Hepatocyte (in vitro differentiated cells): Measurements from ENCODE around the gene AANAT. TPM values are rescaled to one million over a fixed set of nuclear protein-coding genes. Genes with fewer than 3 reads are reported as not detected.

Experiments
- DNase-seq: peaks from one replicate; pipeline ENCODE4 v3.0.0-alpha.2; 2016; ENCODE audit warnings: low spot score
- H2AFZ ChIP-seq: fragments of 200-600 bp; sonication (generic); 2 replicates; pipeline ENCODE4 v1.6.0; 2016; ENCODE audit warnings: antibody characterized with exemption, mild to moderate bottlenecking
- H3K27ac ChIP-seq: fragments of 200-600 bp; sonication (generic); 2 replicates; pipeline ENCODE4 v1.5.1; 2016; ENCODE audit warnings: mild to moderate bottlenecking
- H3K27me3 ChIP-seq: fragments of 200-600 bp; sonication (generic); 2 replicates; pipeline ENCODE4 v1.6.1; 2016
- H3K36me3 ChIP-seq: fragments of 200-600 bp; sonication (generic); replicated peaks from 2 replicates; pipeline ENCODE4 v1.5.1; 2016; ENCODE audit warnings: low read depth; ENCODE audit not compliant: insufficient read depth
- H3K4me1 ChIP-seq: fragments of 200-600 bp; sonication (generic); 2 replicates; pipeline ENCODE4 v1.5.1; 2016; ENCODE audit warnings: mild to moderate bottlenecking, moderate library complexity; ENCODE audit not compliant: insufficient read depth
- H3K4me2 ChIP-seq: fragments of 200-600 bp; sonication (generic); 2 replicates; pipeline ENCODE4 v1.6.0; 2016
- H3K4me3 ChIP-seq: fragments of 200-600 bp; sonication (generic); 2 replicates; pipeline ENCODE4 v1.5.1; 2016; ENCODE audit warnings: mild to moderate bottlenecking
- H3K79me2 ChIP-seq: fragments of 200-600 bp; sonication (generic); 2 replicates; pipeline ENCODE4 v1.6.0; 2017; ENCODE audit warnings: mild to moderate bottlenecking
- H3K9me2 ChIP-seq: fragments of 200-600 bp; sonication (generic); replicated peaks from 2 replicates; pipeline ENCODE4 v1.6.0; 2017; ENCODE audit warnings: mild to moderate bottlenecking; ENCODE audit not compliant: insufficient read depth
- H3K9me3 ChIP-seq: fragments of 200-600 bp; sonication (generic); 2 replicates; pipeline ENCODE4 v1.5.1; 2016; ENCODE audit warnings: low read depth, mild to moderate bottlenecking
- H4K20me1 ChIP-seq: fragments of 200-600 bp; sonication (generic); 2 replicates; pipeline ENCODE4 v1.6.0; 2016; ENCODE audit warnings: mild to moderate bottlenecking; ENCODE audit not compliant: insufficient read depth, poor library complexity, severe bottlenecking
- EZH2 ChIP-seq: fragments of 200-600 bp; sonication (generic); IDR thresholded peaks from 2 replicates; pipeline ENCODE4 v1.6.1; 2016; ENCODE audit warnings: antibody characterized with exemption, mild to moderate bottlenecking, borderline replicate concordance
- EZH2phosphoT487 ChIP-seq: fragments of 200-600 bp; sonication (generic); IDR thresholded peaks from one replicate; pipeline ENCODE4 v1.6.1; 2018; ENCODE audit warnings: antibody characterized with exemption, mild to moderate bottlenecking, low read depth, moderate library complexity; ENCODE audit not compliant: unreplicated experiment, severe bottlenecking
- WGBS: methylation state at CpG from one replicate; pipeline ENCODE4 v1.1.6; 2016; ENCODE audit warnings: low lambda C conversion rate; ENCODE audit errors: missing lambda C conversion rate; 5-methylcytosine and 5-hydroxymethylcytosine counted together
- polyA plus RNA-seq: library from polyadenylated mRNA; unstranded; fragments of >200 nt; fragmentation: Nextera tagmentation; extraction: Ambion mirVana; gene quantifications from 2 replicates; pipeline ENCODE4 v1.2.1, GENCODE V29; 2016
- total RNA-seq: library from RNA; depleted of rRNA; stranded (reverse); fragments of >200 nt; gene quantifications from 2 replicates; pipeline ENCODE4 v1.2.3, GENCODE V29; 2014
- TF ChIP-seq, protein P1 (sequence below): fragments of 200-600 bp; sonication (generic); IDR thresholded peaks from 2 replicates; pipeline ENCODE4 v1.5.1; 2016; ENCODE audit warnings: antibody characterized with exemption, mild to moderate bottlenecking; ENCODE audit not compliant: poor library complexity

AANAT gene
- total and polyA plus RNA-seq, 2 experiments from 2014 or later: not detected

DNA sequence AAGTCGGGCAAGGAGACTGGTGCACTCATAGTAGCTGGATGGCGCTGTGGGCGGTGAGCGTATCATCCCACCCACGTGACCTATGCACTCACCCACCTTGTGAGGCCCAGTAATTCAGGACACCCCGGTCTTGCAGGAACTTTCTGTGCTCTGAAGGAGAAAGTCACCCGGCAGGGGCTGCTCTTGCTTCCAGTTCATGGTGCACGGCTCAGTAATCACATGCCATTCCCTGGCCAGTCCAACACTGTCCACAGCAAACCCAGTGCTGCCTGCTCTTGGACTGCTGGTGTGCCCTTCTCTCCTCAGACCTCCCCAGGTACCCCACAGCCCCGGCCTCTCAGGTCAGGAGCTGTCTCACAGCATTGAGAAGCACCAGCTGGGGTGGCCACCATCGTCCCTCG lies 50.2 kb downstream of the AANAT start:
- H3K4me3 ChIP-seq: no peak overlapping the region
- H2AFZ ChIP-seq: no peak overlapping the region
- H3K36me3 ChIP-seq: no peaks in the 10 kb centered on the region
- no peaks in the 10 kb centered on the region for H3K9me3 ChIP-seq
- no peaks in the 10 kb centered on the region for H4K20me1 ChIP-seq
- TF ChIP-seq, protein P1, sequence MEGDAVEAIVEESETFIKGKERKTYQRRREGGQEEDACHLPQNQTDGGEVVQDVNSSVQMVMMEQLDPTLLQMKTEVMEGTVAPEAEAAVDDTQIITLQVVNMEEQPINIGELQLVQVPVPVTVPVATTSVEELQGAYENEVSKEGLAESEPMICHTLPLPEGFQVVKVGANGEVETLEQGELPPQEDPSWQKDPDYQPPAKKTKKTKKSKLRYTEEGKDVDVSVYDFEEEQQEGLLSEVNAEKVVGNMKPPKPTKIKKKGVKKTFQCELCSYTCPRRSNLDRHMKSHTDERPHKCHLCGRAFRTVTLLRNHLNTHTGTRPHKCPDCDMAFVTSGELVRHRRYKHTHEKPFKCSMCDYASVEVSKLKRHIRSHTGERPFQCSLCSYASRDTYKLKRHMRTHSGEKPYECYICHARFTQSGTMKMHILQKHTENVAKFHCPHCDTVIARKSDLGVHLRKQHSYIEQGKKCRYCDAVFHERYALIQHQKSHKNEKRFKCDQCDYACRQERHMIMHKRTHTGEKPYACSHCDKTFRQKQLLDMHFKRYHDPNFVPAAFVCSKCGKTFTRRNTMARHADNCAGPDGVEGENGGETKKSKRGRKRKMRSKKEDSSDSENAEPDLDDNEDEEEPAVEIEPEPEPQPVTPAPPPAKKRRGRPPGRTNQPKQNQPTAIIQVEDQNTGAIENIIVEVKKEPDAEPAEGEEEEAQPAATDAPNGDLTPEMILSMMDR: no peak
- TF ChIP-seq EZH2phosphoT487: no peak
- no peak for TF ChIP-seq EZH2
- 94% methylated on average over 9 of the region's 11 CpGs for WGBS
- no peak overlapping the region for H3K27ac ChIP-seq
- no peaks in the 10 kb centered on the region for H3K9me2 ChIP-seq
- H3K4me2 ChIP-seq: no peak overlapping the region
- no peaks in the 10 kb centered on the region for H3K4me1 ChIP-seq
- no peak for DNase-seq
- H3K79me2 ChIP-seq: no peaks in the 10 kb centered on the region
- no peaks in the 10 kb centered on the region for H3K27me3 ChIP-seq

DNA sequence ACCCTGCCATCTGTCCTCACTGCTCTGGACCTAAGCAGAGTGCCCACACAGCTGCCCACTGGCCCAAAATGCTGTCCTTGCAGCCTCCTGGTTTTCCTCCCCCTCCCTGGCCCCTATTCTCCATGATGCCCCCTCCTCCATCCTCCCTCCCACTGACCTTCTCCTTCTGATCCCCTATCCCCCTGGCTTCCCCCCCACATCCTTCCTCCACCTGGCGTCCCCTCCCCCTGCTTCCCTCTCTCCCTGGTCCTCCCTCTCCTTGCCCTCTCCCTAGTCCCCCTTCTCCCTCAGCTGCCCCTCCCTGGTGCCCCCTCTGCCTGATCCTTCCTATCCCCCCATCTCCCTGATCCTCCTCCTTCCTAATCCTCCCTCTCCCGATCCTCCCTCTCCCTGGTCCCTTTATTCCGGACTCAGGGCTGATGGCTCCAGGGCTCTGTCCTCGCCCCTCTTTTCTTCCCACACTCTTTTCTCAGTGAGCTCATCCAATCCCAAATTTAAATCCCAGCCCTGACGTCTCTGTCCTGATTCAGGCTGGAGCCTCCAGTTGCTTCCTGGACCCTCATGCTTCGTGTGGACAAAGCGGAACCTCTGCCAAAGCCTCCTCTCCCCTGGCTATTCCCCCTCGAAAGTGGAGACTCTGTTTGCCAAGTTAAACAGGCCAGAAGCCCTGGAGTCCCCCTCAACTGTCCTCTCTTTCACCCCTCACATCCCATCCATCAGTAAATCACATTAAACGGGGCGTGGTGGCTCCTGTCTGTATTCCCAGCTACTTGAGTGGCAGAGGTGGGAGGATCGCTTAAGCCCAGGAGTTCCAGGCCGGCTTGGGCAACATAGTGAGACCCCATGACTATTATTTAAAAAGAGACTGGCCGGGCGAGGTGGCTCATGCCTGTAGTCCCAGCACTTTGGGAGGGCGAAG lies 51.9 kb downstream of the AANAT start:
- H3K27ac ChIP-seq: no peak overlapping the region
- H3K79me2 ChIP-seq: no peaks in the 10 kb centered on the region
- no peak overlapping the region for H3K4me2 ChIP-seq
- H3K4me3 ChIP-seq: no peak overlapping the region
- TF ChIP-seq, protein P1: no peak
- TF ChIP-seq EZH2 (no peak), EZH2phosphoT487 (no peak)
- H3K9me3 ChIP-seq: no peaks in the 10 kb centered on the region
- H3K4me1 ChIP-seq: peaks cover 4% of the 10 kb centered on the region
- DNase-seq: no peak
- no peaks in the 10 kb centered on the region for H3K27me3 ChIP-seq
- H3K36me3 ChIP-seq: no peaks in the 10 kb centered on the region
- no peaks in the 10 kb centered on the region for H3K9me2 ChIP-seq
- no peak overlapping the region for H2AFZ ChIP-seq
- 70% methylated on average over 14 of the region's 15 CpGs for WGBS
- H4K20me1 ChIP-seq: no peaks in the 10 kb centered on the region

Other genes with a start within 250 kb of the AANAT start
- 8.6 and 8.9 TPM in 2 replicates for gene RNF157, start 227.1 kb upstream of the AANAT start, total RNA-seq
- 4.8 and 5.0 TPM in 2 replicates for gene RNF157, start 227.1 kb upstream of the AANAT start, polyA plus RNA-seq
- 10.2 and 10.8 TPM in 2 replicates for gene UBALD2, start 202.3 kb upstream of the AANAT start, total RNA-seq
- gene UBALD2, start 202.3 kb upstream of the AANAT start, polyA plus RNA-seq: 13.1 and 16.4 TPM in 2 replicates
- 2.8 and 3.6 TPM in 2 replicates for gene QRICH2, start 159.3 kb upstream of the AANAT start, total RNA-seq
- gene QRICH2, start 159.3 kb upstream of the AANAT start, polyA plus RNA-seq: 2.3 and 2.9 TPM in 2 replicates
- gene PRPSAP1, start 113.7 kb upstream of the AANAT start, total RNA-seq: 42.1 and 61.8 TPM in 2 replicates
- gene PRPSAP1, start 113.7 kb upstream of the AANAT start, polyA plus RNA-seq: 42.3 and 62.3 TPM in 2 replicates
- 3.8 and 5.2 TPM in 2 replicates for gene SPHK1, start 83.0 kb upstream of the AANAT start, total RNA-seq
- 12.1 and 15.2 TPM in 2 replicates for gene SPHK1, start 83.0 kb upstream of the AANAT start, polyA plus RNA-seq
- gene UBE2O, start 14.5 kb upstream of the AANAT start, total RNA-seq: 14.6 and 15.2 TPM in 2 replicates
- 9.7 and 12.5 TPM in 2 replicates for gene UBE2O, start 14.5 kb upstream of the AANAT start, polyA plus RNA-seq
- gene RHBDF2, start 33.8 kb downstream of the AANAT start, total RNA-seq: 4.9 and 5.5 TPM in 2 replicates
- gene RHBDF2, start 33.8 kb downstream of the AANAT start, polyA plus RNA-seq: 11.0 and 11.7 TPM in 2 replicates
- 7.8 and 15.5 TPM in 2 replicates for gene CYGB, start 70.1 kb downstream of the AANAT start, total RNA-seq
- 13.8 and 19.2 TPM in 2 replicates for gene CYGB, start 70.1 kb downstream of the AANAT start, polyA plus RNA-seq
- 2.0 and 2.7 TPM in 2 replicates for gene PRCD, start 72.4 kb downstream of the AANAT start, total RNA-seq
- 10.2 and 11.6 TPM in 2 replicates for gene PRCD, start 72.4 kb downstream of the AANAT start, polyA plus RNA-seq
- gene ST6GALNAC2, start 118.3 kb downstream of the AANAT start, total RNA-seq: 1.4 and 2.3 TPM in 2 replicates
- 1.8 and 2.8 TPM in 2 replicates for gene ST6GALNAC2, start 118.3 kb downstream of the AANAT start, polyA plus RNA-seq
- gene ST6GALNAC1, start 176.2 kb downstream of the AANAT start, total RNA-seq: 17.7 and 29.6 TPM in 2 replicates
- gene ST6GALNAC1, start 176.2 kb downstream of the AANAT start, polyA plus RNA-seq: 27.6 and 31.6 TPM in 2 replicates
- gene MXRA7, start 243.4 kb downstream of the AANAT start, total RNA-seq: 101 and 102 TPM in 2 replicates
- 117 and 138 TPM in 2 replicates for gene MXRA7, start 243.4 kb downstream of the AANAT start, polyA plus RNA-seq